ENCODE data around the gene DYDC2.

Gene DYDC2

GRCh38 chr10:80320377-80320776, 36.2 kb upstream of the DYDC2 start:
- Mint-ChIP-seq H3K27ac (no peak overlapping the region), H3K36me3 (ENCODE audit: low read depth) (no peaks in the 10 kb centered on the region), H3K4me3 (no peak overlapping the region), H3K27me3 (ENCODE audit: low read depth) (no peaks in the 10 kb centered on the region), H3K9me3 (no peaks in the 10 kb centered on the region), H3K4me1 (no peaks in the 10 kb centered on the region)
- no peak for TF ChIP-seq CTCF (IDR thresholded peaks at IDR 0.05; ENCODE audit: unreplicated experiment in 3 of 3)

GRCh38 chr10:80321183-80321582, 35.4 kb upstream of the DYDC2 start:
- Mint-ChIP-seq H3K27ac (no peak overlapping the region), H3K36me3 (ENCODE audit: low read depth) (no peaks in the 10 kb centered on the region), H3K27me3 (ENCODE audit: low read depth) (no peaks in the 10 kb centered on the region), H3K9me3 (no peaks in the 10 kb centered on the region), H3K4me3 (no peak overlapping the region), H3K4me1 (no peaks in the 10 kb centered on the region)
- no peak for TF ChIP-seq CTCF (IDR thresholded peaks at IDR 0.05; ENCODE audit: unreplicated experiment in 3 of 3)

GRCh38 chr10:80322158-80322557, 34.4 kb upstream of the DYDC2 start:
- TF ChIP-seq CTCF (IDR thresholded peaks at IDR 0.05; ENCODE audit: unreplicated experiment in 3 of 3): no peak
- no peaks in the 10 kb centered on the region for H3K27me3 Mint-ChIP-seq (ENCODE audit: low read depth)
- no peaks in the 10 kb centered on the region for H3K4me1 Mint-ChIP-seq
- no peak overlapping the region for H3K27ac Mint-ChIP-seq
- no peaks in the 10 kb centered on the region for H3K36me3 Mint-ChIP-seq (ENCODE audit: low read depth)
- H3K4me3 Mint-ChIP-seq: no peak overlapping the region
- no peaks in the 10 kb centered on the region for H3K9me3 Mint-ChIP-seq

- no peak for TF ChIP-seq CTCF (IDR thresholded peaks at IDR 0.05; ENCODE audit: unreplicated experiment in 3 of 3)
- Mint-ChIP-seq H3K4me1 (no peaks in the 10 kb centered on the region), H3K36me3 (ENCODE audit: low read depth) (no peaks in the 10 kb centered on the region), H3K27ac (no peak overlapping the region), H3K9me3 (no peaks in the 10 kb centered on the region), H3K27me3 (ENCODE audit: low read depth) (no peaks in the 10 kb centered on the region), H3K4me3 (no peak overlapping the region)
Measured at GRCh38 chr10:80322711-80323110, 33.9 kb upstream of the DYDC2 start.

- no peaks in the 10 kb centered on the region for H3K27me3 Mint-ChIP-seq (ENCODE audit: low read depth)
- H3K4me3 Mint-ChIP-seq: no peak overlapping the region
- H3K9me3 Mint-ChIP-seq: no peaks in the 10 kb centered on the region
- H3K27ac Mint-ChIP-seq: no peak overlapping the region
- no peaks in the 10 kb centered on the region for H3K36me3 Mint-ChIP-seq (ENCODE audit: low read depth)
- TF ChIP-seq CTCF (IDR thresholded peaks at IDR 0.05; ENCODE audit: unreplicated experiment in 3 of 3): no peak
- no peaks in the 10 kb centered on the region for H3K4me1 Mint-ChIP-seq
Measured at GRCh38 chr10:80323311-80323710, 33.3 kb upstream of the DYDC2 start.

- Mint-ChIP-seq H3K36me3 (ENCODE audit: low read depth) (no peaks in the 10 kb centered on the region), H3K4me3 (no peak overlapping the region), H3K27me3 (ENCODE audit: low read depth) (no peaks in the 10 kb centered on the region), H3K27ac (no peak overlapping the region), H3K4me1 (no peaks in the 10 kb centered on the region), H3K9me3 (no peaks in the 10 kb centered on the region)
- TF ChIP-seq CTCF (IDR thresholded peaks at IDR 0.05; ENCODE audit: unreplicated experiment in 3 of 3): no peak
Measured at GRCh38 chr10:80324086-80324485, 32.5 kb upstream of the DYDC2 start.

All from nephron (organoid).